ENCODE measurements around the gene TUBD1. TPM values are rescaled to one million over a fixed set of nuclear protein-coding genes. Genes with fewer than 3 reads are reported as not detected.
"Not testable (repeated sequence)": the region's sequence is repeated elsewhere in the genome, so short reads cannot be mapped to it uniquely, and the experiment has no call there.

Gene TUBD1
- total RNA-seq, 1 experiment from 2014 or later, result 12.5 TPM

DNA sequence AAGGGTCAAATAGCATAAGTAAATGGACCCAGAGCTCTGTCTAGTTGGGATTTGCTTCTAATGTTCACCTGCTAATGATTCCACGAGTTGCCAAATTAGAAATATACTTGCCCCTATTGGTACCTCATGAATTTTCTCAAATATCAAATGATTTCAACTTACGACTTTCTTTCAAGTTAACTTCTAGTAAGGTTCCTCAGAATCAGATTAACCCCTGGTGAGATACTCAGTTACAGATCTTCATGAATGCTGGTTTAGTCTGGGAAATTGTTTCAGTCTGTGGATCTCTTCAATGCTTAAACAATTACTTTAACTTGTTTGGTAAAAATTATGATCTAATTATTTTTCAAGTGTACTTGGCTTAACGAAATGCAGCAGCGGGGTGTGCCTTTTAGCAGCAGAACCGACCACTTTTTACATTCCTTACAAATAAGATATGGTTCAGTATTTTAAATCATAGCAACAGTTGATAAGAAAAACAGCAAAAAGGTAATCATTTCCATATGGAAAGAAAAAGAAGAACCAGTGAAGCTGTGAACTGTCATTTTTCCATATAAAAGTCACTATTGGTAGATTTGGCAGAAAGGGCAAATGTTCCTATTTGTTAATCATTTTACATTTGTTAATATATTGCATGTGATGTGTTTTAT, 34.5 kb downstream of the TUBD1 start:
- ATAC-seq (no peak), DNase-seq (ENCODE audit: low read depth, low spot score) (no peak)
- intact Hi-C loops (cut with micrococcal nuclease; ENCODE audit: unreplicated experiment) (no loop called here), in situ Hi-C loops (cut with HindIII; ENCODE audit: low pct_unique_long_range_greater_than_20kb, low sequenced_read_pairs) (no loop called here)
- no peaks in the 10 kb centered on the region for H3K27me3 ChIP-seq (ENCODE audit: control insufficient read depth, insufficient read depth, low read length)
- ChIA-PET POLR2A (interaction anchor here (0.6 to 1.3 kb wide), 4 partner anchors 11 to 17 kb away, joined by 4 to 6 read pairs (median 6); no protein-coding TSS in a partner anchor), CTCF (interaction anchor here (0.6 to 1.5 kb wide), 3 partner anchors 12 to 96 kb away, joined by 3 to 5 read pairs (median 3); no protein-coding TSS in a partner anchor)
- peak overlapping the region; percentile 100 for H3K27ac ChIP-seq (ENCODE audit: low read length)
- TF ChIP-seq, protein P1, sequence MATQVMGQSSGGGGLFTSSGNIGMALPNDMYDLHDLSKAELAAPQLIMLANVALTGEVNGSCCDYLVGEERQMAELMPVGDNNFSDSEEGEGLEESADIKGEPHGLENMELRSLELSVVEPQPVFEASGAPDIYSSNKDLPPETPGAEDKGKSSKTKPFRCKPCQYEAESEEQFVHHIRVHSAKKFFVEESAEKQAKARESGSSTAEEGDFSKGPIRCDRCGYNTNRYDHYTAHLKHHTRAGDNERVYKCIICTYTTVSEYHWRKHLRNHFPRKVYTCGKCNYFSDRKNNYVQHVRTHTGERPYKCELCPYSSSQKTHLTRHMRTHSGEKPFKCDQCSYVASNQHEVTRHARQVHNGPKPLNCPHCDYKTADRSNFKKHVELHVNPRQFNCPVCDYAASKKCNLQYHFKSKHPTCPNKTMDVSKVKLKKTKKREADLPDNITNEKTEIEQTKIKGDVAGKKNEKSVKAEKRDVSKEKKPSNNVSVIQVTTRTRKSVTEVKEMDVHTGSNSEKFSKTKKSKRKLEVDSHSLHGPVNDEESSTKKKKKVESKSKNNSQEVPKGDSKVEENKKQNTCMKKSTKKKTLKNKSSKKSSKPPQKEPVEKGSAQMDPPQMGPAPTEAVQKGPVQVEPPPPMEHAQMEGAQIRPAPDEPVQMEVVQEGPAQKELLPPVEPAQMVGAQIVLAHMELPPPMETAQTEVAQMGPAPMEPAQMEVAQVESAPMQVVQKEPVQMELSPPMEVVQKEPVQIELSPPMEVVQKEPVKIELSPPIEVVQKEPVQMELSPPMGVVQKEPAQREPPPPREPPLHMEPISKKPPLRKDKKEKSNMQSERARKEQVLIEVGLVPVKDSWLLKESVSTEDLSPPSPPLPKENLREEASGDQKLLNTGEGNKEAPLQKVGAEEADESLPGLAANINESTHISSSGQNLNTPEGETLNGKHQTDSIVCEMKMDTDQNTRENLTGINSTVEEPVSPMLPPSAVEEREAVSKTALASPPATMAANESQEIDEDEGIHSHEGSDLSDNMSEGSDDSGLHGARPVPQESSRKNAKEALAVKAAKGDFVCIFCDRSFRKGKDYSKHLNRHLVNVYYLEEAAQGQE (IDR thresholded peaks at IDR 0.05; ENCODE audit: insufficient read depth in 1 of 2, low read depth in 2 of 2, low read length in 1 of 2), result no peak
- no peak overlapping the region for H3K4me3 ChIP-seq (ENCODE audit: low read depth in 2 of 2, low read length in 2 of 2)
- H3K9me3 ChIP-seq (ENCODE audit: control insufficient read depth, insufficient read depth, low read depth, low read length), result no peaks in the 10 kb centered on the region
- H3K36me3 ChIP-seq (ENCODE audit: control insufficient read depth, insufficient read depth, low read length), result no peaks in the 10 kb centered on the region
- BruUV-seq (replicated peaks), result no TSS peak
- H3K4me1 ChIP-seq (ENCODE audit: control insufficient read depth, insufficient read depth, low read length), result peaks cover 45% of the 10 kb centered on the region

DNA sequence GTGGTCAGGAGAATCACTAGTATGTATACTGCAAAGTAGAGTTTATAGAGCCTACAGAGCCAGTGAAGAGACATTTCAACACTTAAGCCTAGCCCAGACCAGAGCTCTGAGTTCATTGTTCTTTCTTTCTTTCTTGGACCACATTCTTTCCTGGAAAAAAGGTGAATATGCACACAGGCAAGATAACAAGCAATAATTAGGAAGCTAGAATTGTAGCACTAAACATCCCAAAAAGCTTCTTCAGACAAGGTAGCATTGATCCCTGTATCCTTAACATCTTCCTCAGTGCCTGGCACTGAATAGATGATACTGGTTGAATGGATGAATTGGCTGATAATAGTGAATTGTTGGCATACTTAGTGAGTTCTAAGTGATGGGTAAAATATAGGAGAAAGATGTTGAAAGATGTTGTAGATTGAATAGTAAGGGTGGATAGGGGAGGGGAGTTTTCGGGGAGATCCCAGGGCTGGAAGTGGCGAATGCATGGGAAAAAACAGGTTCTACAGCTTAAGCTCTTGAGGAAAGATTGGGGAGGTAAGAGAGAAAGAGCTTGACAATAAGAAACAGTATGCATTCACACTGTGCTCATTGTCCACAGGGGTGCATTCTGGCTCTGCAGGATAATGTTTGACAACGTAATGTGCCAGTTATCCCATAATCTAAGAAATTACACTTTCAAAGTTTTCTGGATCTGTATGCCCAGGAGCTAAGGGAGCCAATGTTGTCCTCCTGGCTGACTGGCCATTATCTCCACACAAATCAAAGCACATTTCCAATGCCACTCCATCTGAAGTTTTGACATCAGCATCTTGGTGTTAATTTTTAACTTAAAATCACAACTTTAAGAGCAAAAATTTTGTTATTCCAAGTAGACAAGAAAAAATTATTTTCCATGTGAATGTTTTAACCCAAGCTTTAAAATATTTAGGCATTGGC, 35.6 kb downstream of the TUBD1 start:
- intact Hi-C loops (cut with micrococcal nuclease; ENCODE audit: unreplicated experiment), result no loop called here
- peaks cover 55% of the 10 kb centered on the region for H3K4me1 ChIP-seq (ENCODE audit: control insufficient read depth, insufficient read depth, low read length)
- TF ChIP-seq SIN3A (IDR thresholded peaks at IDR 0.05; ENCODE audit: borderline replicate concordance, insufficient read depth, low read depth, low read length), result no peak
- TF ChIP-seq, protein P2, sequence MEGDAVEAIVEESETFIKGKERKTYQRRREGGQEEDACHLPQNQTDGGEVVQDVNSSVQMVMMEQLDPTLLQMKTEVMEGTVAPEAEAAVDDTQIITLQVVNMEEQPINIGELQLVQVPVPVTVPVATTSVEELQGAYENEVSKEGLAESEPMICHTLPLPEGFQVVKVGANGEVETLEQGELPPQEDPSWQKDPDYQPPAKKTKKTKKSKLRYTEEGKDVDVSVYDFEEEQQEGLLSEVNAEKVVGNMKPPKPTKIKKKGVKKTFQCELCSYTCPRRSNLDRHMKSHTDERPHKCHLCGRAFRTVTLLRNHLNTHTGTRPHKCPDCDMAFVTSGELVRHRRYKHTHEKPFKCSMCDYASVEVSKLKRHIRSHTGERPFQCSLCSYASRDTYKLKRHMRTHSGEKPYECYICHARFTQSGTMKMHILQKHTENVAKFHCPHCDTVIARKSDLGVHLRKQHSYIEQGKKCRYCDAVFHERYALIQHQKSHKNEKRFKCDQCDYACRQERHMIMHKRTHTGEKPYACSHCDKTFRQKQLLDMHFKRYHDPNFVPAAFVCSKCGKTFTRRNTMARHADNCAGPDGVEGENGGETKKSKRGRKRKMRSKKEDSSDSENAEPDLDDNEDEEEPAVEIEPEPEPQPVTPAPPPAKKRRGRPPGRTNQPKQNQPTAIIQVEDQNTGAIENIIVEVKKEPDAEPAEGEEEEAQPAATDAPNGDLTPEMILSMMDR (IDR thresholded peaks at IDR 0.05), result peak; percentile 11; the same call in 1 of the 2 replicates
- no peaks in the 10 kb centered on the region for H3K27me3 ChIP-seq (ENCODE audit: control insufficient read depth, insufficient read depth, low read length)
- in situ Hi-C loops (cut with HindIII; ENCODE audit: low pct_unique_long_range_greater_than_20kb, low sequenced_read_pairs), result no loop called here
- ATAC-seq (no peak), DNase-seq (ENCODE audit: low read depth, low spot score) (no peak)
- peak overlapping the region; percentile 100 for H3K27ac ChIP-seq (ENCODE audit: low read length)
- no peaks in the 10 kb centered on the region for H3K36me3 ChIP-seq (ENCODE audit: control insufficient read depth, insufficient read depth, low read length)
- no TSS peak for BruUV-seq (replicated peaks)
- CTCF ChIA-PET, result interaction anchor here (0.6 kb wide), 1 partner anchor 7 kb away, joined by 3 read pairs; no protein-coding TSS in a partner anchor
- no peaks in the 10 kb centered on the region for H3K9me3 ChIP-seq (ENCODE audit: control insufficient read depth, insufficient read depth, low read depth, low read length)
- POLR2A ChIA-PET, result interaction anchor here (0.6 to 0.9 kb wide), 3 partner anchors 12 to 118 kb away, joined by 4 to 13 read pairs (median 6); no protein-coding TSS in a partner anchor
- no peak overlapping the region for H3K4me3 ChIP-seq (ENCODE audit: low read depth in 2 of 2, low read length in 2 of 2)

DNA sequence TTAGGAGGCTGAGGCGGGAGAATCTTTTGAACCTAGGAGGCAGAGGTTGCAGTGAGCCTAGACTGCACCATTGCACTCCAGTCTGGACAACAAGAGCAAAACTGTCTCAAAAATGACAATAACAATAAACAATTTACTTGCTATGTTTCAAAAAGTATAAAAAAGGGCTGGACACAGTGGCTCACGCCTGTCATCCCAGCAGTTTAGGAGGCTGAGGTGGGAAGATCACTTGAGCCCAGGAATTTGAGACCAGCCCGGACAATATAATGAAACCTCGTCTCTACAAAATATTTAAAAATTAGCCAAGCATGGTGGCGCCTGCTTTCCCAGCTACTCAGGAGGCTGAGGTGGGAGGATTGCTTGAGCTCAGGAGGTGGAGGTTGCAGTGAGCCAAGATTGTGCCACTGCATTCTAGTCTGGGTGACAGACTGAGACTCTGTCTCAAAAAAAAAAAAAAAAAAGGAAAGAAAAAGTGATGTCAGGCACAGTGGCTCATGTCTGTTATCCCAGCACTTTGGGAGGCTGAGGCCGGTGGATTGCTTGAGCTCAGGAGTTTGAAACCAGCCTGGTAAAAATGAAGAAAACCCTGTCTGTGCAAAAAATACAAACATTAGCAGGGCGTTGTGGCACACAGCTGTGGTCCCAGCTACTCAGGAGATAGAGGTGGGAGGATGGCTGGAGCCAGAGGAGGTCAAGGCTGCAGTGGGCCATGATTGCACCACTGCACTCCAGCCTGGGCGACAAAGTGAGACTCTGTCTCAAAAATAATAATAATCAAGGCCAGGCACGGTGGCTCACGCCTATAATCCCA, 38.6 kb downstream of the TUBD1 start:
- ChIA-PET CTCF (interaction anchor here (0.6 kb wide), 1 partner anchor 186 kb away, joined by 7 read pairs; no protein-coding TSS in a partner anchor), POLR2A (interaction anchor here (0.5 to 2.4 kb wide), 10 partner anchors 10 to 144 kb away, joined by 3 to 18 read pairs (median 8); no protein-coding TSS in a partner anchor)
- H3K4me3 ChIP-seq (ENCODE audit: low read depth in 2 of 2, low read length in 2 of 2); in situ Hi-C loops (cut with HindIII; ENCODE audit: low pct_unique_long_range_greater_than_20kb, low sequenced_read_pairs); BruUV-seq (replicated peaks); DNase-seq (ENCODE audit: low read depth, low spot score); H3K36me3 ChIP-seq (ENCODE audit: control insufficient read depth, insufficient read depth, low read length); H3K9me3 ChIP-seq (ENCODE audit: control insufficient read depth, insufficient read depth, low read depth, low read length); ATAC-seq; H3K27me3 ChIP-seq (ENCODE audit: control insufficient read depth, insufficient read depth, low read length): not testable (repeated sequence)
- H3K4me1 ChIP-seq (ENCODE audit: control insufficient read depth, insufficient read depth, low read length), result peaks cover 69% of the 10 kb centered on the region
- intact Hi-C loops (cut with micrococcal nuclease; ENCODE audit: unreplicated experiment), result loop anchor here (1.0 kb wide), 1 partner anchor 9 kb away; no protein-coding TSS in a partner anchor
- H3K27ac ChIP-seq (ENCODE audit: low read length), result peak overlapping the region; percentile 100

Data from Panc1 (cell line).